ENCODE measurements around the gene UCMA. TPM values are rescaled to one million over a fixed set of nuclear protein-coding genes. Genes with fewer than 3 reads are reported as not detected.
A peak's percentile ranks its signal among the peaks of the same experiment; 100 is the strongest.
"Not testable (repeated sequence)": the region's sequence is repeated elsewhere in the genome, so short reads cannot be mapped to it uniquely, and the experiment has no call there.

The UCMA gene, protein sequence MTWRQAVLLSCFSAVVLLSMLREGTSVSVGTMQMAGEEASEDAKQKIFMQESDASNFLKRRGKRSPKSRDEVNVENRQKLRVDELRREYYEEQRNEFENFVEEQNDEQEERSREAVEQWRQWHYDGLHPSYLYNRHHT
- total RNA-seq (2014; rRNA removed) = not detected in 2 replicates
- not detected for Bru-seq, nascent RNA
- BruChase-seq, experiment 1, labeled RNA remaining after a 6-hour chase = percentile 6 among the genes with signal in this experiment
- percentile 13 among the genes with signal in this experiment for BruChase-seq, experiment 2, labeled RNA remaining after a 2-hour chase
- long read RNA-seq = 0 reads

DNA sequence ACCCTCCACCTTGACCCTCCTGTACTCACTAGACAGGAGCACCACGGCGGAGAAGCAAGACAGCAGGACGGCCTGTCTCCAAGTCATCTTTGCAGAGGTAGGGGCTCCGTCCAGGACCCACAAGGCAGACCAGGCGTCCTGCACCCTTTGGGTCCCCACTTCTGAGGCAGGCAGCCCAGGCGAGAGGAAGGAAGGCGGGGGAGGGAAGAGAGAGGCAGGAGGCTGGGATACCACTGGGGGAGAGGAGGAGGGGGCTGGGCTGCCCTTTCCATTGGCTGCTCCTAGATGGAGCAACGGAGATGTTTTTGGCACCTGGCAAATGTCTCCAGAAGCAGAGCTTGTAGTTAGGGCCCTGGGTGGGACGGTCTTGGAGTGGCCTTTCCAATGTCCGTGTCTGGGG, at the start of gene UCMA:
UCMA (minus strand) TSS at position 203 of the 400 bp plus-strand sequence; CDS start at position 87, 116 bp downstream.
- no peaks in the 10 kb centered on the region for H3K9me3 ChIP-seq (ENCODE audit: low read length)
- H3K36me3 ChIP-seq (ENCODE audit: low read depth, low read length) = no peaks in the 10 kb centered on the region
- POLR2A ChIA-PET (ENCODE audit: unreplicated experiment) = no interaction called here
- no peaks in the 10 kb centered on the region for H3F3A ChIP-seq (ENCODE audit: low read length, unreplicated experiment)
- H3K27ac ChIP-seq (ENCODE audit: low read length) = no peak within 1 kb of the TSS
- ATAC-seq = no peak
- H4K20me1 ChIP-seq (ENCODE audit: low read length) = no peaks in the 10 kb centered on the region
- BruUV-seq (replicated peaks) = no TSS peak
- no peaks in the 10 kb centered on the region for H3K4me1 ChIP-seq (ENCODE audit: insufficient read depth, low read length)
- no peak within 1 kb of the TSS for H2AFZ ChIP-seq (ENCODE audit: low read length)
- no peak within 1 kb of the TSS for H3K4me3 ChIP-seq (ENCODE audit: low read length)
- H3K79me2 ChIP-seq (ENCODE audit: low read length) = no peaks in the 10 kb centered on the region
- intact Hi-C loops (cut with micrococcal nuclease) = no loop called here
- TF ChIP-seq EZH2 (IDR thresholded peaks at IDR 0.05; ENCODE audit: low read length, unreplicated experiment) (no peak), EZH2phosphoT487 (IDR thresholded peaks at IDR 0.05; ENCODE audit: borderline replicate concordance, low read length) (no peak)
- TF ChIP-seq, protein P1, sequence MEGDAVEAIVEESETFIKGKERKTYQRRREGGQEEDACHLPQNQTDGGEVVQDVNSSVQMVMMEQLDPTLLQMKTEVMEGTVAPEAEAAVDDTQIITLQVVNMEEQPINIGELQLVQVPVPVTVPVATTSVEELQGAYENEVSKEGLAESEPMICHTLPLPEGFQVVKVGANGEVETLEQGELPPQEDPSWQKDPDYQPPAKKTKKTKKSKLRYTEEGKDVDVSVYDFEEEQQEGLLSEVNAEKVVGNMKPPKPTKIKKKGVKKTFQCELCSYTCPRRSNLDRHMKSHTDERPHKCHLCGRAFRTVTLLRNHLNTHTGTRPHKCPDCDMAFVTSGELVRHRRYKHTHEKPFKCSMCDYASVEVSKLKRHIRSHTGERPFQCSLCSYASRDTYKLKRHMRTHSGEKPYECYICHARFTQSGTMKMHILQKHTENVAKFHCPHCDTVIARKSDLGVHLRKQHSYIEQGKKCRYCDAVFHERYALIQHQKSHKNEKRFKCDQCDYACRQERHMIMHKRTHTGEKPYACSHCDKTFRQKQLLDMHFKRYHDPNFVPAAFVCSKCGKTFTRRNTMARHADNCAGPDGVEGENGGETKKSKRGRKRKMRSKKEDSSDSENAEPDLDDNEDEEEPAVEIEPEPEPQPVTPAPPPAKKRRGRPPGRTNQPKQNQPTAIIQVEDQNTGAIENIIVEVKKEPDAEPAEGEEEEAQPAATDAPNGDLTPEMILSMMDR (conservative IDR thresholded peaks at IDR 0.05; ENCODE audit: low read depth, low read length) = no peak
- H3K9me2 ChIP-seq (replicated peaks; ENCODE audit: low read length) = no peaks in the 10 kb centered on the region
- H3K27me3 ChIP-seq (ENCODE audit: low read length) = no peaks in the 10 kb centered on the region
- CTCF ChIA-PET = no interaction called here
- H3K4me2 ChIP-seq (ENCODE audit: low read length) = no peak within 1 kb of the TSS
- H3K9ac ChIP-seq (ENCODE audit: low read length) = no peak within 1 kb of the TSS
- DNase-seq = no peak

DNA sequence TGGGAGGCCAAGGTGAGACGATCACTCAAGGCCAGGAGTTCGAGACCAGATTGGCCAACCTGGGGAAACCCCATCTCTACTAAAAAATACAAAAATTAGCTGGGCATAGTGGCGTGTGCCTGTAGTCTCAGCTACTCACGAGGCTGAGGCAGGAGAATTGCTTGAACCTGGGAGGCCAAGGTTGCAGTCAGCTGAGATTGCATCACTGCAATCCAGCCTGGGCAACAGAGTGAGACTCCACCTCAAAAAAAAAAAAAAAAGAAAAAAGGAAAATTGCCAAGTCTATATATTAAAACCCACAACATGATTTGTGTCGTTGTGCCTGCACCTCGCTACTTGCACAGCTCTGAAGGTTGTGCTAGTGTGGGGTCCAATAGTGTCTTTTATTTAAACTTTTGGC, 48.2 kb upstream of the UCMA start:
- DNase-seq; intact Hi-C loops (cut with micrococcal nuclease); H2AFZ ChIP-seq (ENCODE audit: low read length); H3F3A ChIP-seq (ENCODE audit: low read length, unreplicated experiment); CTCF ChIA-PET; H3K79me2 ChIP-seq (ENCODE audit: low read length); H3K4me1 ChIP-seq (ENCODE audit: insufficient read depth, low read length); H3K36me3 ChIP-seq (ENCODE audit: low read depth, low read length); H4K20me1 ChIP-seq (ENCODE audit: low read length); H3K27me3 ChIP-seq (ENCODE audit: low read length); H3K9me2 ChIP-seq (replicated peaks; ENCODE audit: low read length); H3K4me3 ChIP-seq (ENCODE audit: low read length); H3K9me3 ChIP-seq (ENCODE audit: low read length); ATAC-seq; H3K27ac ChIP-seq (ENCODE audit: low read length); H3K4me2 ChIP-seq (ENCODE audit: low read length); POLR2A ChIA-PET (ENCODE audit: unreplicated experiment); BruUV-seq (replicated peaks); H3K9ac ChIP-seq (ENCODE audit: low read length): not testable (repeated sequence)

DNA sequence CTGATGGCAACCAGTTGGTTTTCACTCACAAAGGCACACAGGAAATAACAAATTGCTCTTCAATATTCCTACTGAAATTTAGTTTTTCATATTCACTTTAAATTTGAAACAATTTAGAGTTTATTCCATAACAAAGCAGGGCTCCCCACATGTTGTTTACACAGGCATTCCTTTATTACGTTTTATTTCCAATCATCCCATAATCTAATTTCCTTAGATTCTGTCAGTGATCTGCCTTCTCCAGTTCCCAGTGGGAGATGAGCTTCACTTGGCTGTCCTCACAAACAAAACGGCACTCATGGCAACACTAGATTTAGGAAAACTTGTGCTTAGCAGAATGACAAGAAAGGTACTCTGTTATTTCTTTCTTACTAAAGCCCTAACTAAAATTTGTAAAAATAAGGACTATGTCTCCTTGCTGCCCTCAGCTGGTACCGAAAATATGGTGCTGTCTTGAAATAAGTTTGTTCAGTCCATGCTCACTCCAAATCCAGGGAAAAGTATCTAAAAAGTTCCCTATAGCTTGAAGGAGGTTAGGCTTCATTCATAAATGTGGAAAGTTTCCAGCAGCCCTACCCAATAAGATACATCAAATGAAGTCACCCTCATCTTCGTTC, 42.7 kb upstream of the UCMA start:
- ChIA-PET POLR2A (ENCODE audit: unreplicated experiment) (no interaction called here), CTCF (no interaction called here)
- no peaks in the 10 kb centered on the region for H4K20me1 ChIP-seq (ENCODE audit: low read length)
- H3K27ac ChIP-seq (ENCODE audit: low read length) = no peak overlapping the region
- no peak overlapping the region for H3K9ac ChIP-seq (ENCODE audit: low read length)
- no peaks in the 10 kb centered on the region for H3K9me3 ChIP-seq (ENCODE audit: low read length)
- no peaks in the 10 kb centered on the region for H3F3A ChIP-seq (ENCODE audit: low read length, unreplicated experiment)
- BruUV-seq (replicated peaks) = no TSS peak
- no peaks in the 10 kb centered on the region for H3K79me2 ChIP-seq (ENCODE audit: low read length)
- intact Hi-C loops (cut with micrococcal nuclease) = loop anchor here (1.0 to 2.0 kb wide), 2 partner anchors 71 to 116 kb away; partner anchors contain the start of gene MCM10
- no peaks in the 10 kb centered on the region for H3K4me1 ChIP-seq (ENCODE audit: insufficient read depth, low read length)
- H3K36me3 ChIP-seq (ENCODE audit: low read depth, low read length) = no peaks in the 10 kb centered on the region
- H3K9me2 ChIP-seq (replicated peaks; ENCODE audit: low read length) = no peaks in the 10 kb centered on the region
- no peak overlapping the region for H3K4me3 ChIP-seq (ENCODE audit: low read length)
- TF ChIP-seq EZH2 (IDR thresholded peaks at IDR 0.05; ENCODE audit: low read length, unreplicated experiment) = no peak
- TF ChIP-seq, protein P1 (conservative IDR thresholded peaks at IDR 0.05; ENCODE audit: low read depth, low read length) = peak; percentile 33; the same call in 1 of the 2 replicates
- no peak overlapping the region for H2AFZ ChIP-seq (ENCODE audit: low read length)
- H3K27me3 ChIP-seq (ENCODE audit: low read length) = no peaks in the 10 kb centered on the region
- no peak for ATAC-seq
- no peak overlapping the region for H3K4me2 ChIP-seq (ENCODE audit: low read length)
- DNase-seq = peak; percentile 2

DNA sequence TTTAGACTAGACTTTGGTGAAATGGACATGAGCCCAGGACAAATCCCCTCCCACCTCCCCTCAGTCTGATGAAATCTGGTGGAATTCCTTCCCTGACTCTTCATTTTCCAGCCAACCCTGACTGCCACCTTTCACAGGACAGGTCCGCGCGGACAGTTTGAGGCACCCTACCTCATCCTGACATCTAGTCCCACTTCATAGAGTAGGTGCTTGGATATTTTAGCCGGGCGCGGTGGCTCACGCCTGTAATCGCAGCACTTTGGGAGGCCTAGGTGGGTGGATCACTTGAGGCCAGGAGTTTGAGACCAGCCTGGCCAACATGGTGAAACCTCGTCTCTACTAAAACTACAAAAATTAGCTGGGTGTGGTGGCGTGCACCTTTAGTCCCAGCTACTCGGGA, 42.0 kb upstream of the UCMA start:
- ATAC-seq; H3K4me3 ChIP-seq (ENCODE audit: low read length); H3K27me3 ChIP-seq (ENCODE audit: low read length); BruUV-seq (replicated peaks); H3K27ac ChIP-seq (ENCODE audit: low read length); H3K4me1 ChIP-seq (ENCODE audit: insufficient read depth, low read length); H3K4me2 ChIP-seq (ENCODE audit: low read length); CTCF ChIA-PET; H3K79me2 ChIP-seq (ENCODE audit: low read length); H3F3A ChIP-seq (ENCODE audit: low read length, unreplicated experiment); H3K9me2 ChIP-seq (replicated peaks; ENCODE audit: low read length); H2AFZ ChIP-seq (ENCODE audit: low read length); H3K36me3 ChIP-seq (ENCODE audit: low read depth, low read length); POLR2A ChIA-PET (ENCODE audit: unreplicated experiment); H4K20me1 ChIP-seq (ENCODE audit: low read length); H3K9ac ChIP-seq (ENCODE audit: low read length); DNase-seq; H3K9me3 ChIP-seq (ENCODE audit: low read length): not testable (repeated sequence)
- intact Hi-C loops (cut with micrococcal nuclease) = loop anchor here (2.0 kb wide), 1 partner anchor 115 kb away; the partner anchor contains the start of gene MCM10

Data from PC-3 (cell line).